ENCODE data around the gene TMEM267. TPM values are rescaled to one million over a fixed set of nuclear protein-coding genes. Genes with fewer than 3 reads are reported as not detected.
"Not testable (repeated sequence)": the region's sequence is repeated elsewhere in the genome, so short reads cannot be mapped to it uniquely, and the experiment has no call there.

TMEM267 gene, protein sequence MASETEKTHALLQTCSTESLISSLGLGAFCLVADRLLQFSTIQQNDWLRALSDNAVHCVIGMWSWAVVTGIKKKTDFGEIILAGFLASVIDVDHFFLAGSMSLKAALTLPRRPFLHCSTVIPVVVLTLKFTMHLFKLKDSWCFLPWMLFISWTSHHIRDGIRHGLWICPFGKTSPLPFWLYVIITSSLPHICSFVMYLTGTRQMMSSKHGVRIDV
- total RNA-seq (2014; rRNA removed) = 13.7 and 21.1 TPM in 2 replicates
- polyA plus RNA-seq (2012) = 9.7 TPM

DNA sequence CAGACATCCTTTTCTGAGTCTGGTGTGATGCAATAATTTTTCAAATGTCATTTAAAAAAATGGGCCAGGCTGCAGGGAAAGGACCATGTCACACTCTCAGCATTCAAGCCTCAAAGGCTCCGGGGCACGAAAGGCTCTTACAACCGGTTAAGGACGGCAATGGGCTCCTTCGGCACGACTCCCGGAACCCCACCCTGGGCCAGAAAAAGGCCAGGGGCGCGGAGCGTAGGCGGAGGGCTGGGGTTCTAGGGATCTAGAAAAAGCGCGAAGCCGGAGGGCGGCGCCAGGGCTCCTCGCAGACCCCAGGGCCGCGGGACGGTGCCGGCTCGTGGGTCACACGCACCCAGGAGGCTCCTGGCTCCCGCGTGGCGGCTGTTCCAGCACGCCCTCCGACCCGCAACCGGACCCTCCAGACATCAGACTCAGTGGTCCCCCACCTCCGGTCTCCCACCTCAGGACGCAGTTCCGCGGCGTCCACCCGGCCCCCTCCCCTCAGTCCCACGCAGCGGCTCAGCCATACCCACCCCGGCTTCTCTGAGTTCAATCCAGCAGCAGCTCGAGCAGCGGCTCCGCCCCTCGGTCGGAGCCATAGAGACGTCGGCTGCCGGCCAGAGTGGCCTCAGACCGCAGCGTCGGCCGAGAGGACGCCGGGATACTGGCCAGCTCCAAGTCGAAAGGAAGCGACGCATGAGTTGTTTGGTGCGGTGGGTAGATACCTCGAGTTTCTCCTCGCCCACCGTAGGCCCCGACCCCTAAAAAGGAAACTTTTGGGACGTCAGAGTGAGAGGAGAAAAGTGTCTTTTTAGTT, at the start of gene TMEM267:
TSS of gene TMEM267 (minus strand) at position 568 of the 808 bp plus-strand sequence. CDS start 29,896 bp downstream, outside the sequence.
- peak; percentile 91 for DNase-seq (ENCODE audit: low read depth)

DNA sequence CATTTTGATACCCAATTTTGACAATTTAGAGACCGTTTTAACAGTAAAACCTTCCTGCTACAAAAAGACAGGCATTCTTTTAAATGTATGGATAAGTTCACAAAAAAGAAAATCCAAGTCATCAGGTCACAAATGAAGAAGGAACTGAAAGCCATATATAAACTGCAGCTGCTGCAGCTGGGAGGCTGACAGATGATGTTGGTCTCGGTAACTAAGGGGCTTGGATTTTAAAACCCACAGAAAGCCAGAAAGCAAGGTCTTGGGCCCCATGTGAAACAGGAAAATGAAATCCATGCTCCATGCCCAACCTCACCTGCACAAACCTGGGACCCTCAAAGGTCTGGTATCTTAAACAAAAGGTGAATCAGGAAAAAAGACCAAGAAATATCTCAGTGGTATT, 47.0 kb upstream of the TMEM267 start:
- DNase-seq (ENCODE audit: low read depth) = no peak

DNA sequence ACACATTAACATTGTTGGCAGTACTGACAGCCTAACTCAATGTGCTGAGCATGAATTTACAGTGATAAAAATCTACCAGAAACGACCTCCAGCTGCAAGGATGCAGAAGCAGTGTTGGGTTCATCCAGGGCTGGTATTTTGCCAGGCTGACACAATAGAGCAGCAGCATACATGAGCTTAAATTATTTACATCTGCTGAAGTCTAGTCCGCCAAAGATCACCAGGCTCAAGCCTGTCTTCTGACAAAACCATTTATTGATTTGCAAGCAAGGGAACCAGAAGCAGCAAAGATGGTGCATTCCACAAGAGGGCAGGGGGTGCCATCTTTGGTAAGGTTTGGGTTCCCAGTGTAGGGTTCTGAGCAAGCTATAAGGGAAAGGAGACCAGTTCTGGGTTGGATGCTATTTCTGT, 40.0 kb upstream of the TMEM267 start:
- no peak for DNase-seq (ENCODE audit: low read depth)

DNA sequence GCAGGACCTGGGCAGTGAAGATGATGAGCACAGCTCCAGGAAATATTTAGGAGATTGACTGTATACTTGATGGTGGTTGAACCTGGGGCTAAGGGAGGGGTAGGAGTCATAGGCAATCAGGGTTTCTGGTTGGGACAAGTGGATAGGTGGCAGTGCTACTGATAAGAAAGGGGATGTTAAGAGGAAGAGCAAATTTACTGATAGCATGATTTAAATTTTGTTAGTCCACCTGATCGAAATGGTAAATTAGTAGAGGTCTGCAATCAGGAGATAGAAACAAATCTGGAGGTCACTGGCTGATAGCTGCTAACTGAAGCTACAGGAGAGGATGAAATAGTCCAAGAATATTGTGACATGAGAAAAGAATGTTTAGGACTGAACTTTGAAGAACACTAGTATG, 37.0 kb upstream of the TMEM267 start:
- DNase-seq (ENCODE audit: low read depth) = no peak

DNA sequence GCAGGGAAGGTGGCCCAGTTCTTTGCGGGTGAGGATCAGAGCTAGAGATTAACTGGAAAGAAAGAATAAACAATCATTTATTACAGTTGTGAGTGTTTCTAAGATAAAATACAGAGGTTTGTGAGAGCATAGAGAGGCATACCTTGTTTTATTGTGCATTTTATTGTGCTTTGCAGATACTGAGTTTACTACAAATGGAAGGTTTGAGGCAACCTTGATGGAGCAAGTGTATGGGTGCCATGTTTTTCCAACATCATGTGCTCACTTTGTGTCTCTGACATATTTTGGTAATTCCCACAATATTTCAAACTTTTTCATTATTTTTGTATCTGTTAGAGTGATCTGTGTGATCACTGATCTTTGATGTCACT, 32.0 kb upstream of the TMEM267 start:
- no peak for DNase-seq (ENCODE audit: low read depth)

GRCh38 chr5:43514816-43515677, 31.4 kb upstream of the TMEM267 start, which contains the start of gene C5orf34:
Gene C5orf34 (minus strand): TSS chr5:43515148. CDS start chr5:43509339, 5,809 bp downstream.
- DNase-seq (ENCODE audit: low read depth) = peak; percentile 95

GRCh38 chr5:43514471-43514815, 30.8 kb upstream of the TMEM267 start:
- peak; percentile 64 for DNase-seq (ENCODE audit: low read depth)

DNA sequence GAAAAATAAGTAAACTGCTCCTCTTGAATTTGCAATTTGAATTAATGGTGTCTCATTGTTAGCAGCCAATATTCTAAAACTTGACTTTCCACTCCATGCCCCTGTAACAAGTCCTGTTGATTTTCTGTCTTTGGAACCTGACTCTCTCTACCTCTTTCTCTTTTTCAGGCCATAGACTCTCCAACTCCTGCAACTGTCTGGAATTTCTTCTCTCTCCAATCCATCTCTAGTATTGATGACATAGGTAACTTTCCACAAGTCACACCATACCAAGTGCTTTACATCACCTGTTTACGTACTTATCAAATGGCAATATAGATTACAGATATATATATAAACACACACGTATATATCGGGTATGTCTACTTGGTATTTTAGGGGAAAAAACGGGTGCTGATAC, 30.4 kb upstream of the TMEM267 start:
- no peak for DNase-seq (ENCODE audit: low read depth)

DNA sequence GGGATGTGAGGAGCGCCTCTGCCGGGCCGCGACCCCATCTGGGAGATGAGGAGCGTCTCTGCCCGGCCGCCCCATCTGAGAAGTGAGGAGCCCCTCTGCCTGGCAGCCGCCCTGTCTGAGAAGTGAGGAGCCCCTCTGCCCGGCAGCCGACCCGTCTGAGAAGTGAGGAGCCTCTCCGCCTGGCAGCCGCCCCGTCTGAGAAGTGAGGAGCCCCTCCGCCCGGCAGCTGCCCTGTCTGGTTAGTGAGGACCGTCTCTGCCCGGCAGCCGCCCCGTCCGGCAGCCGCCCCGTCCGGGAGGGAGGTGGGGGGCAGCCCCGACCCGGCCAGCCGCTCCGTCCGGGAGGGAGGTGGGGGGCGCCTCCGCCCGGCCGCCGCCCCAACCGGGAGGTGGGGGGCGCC, 27.4 kb upstream of the TMEM267 start:
- DNase-seq (ENCODE audit: low read depth) = not testable (repeated sequence)

GRCh38 chr5:43498581-43498980, 14.9 kb upstream of the TMEM267 start:
- DNase-seq (ENCODE audit: low read depth) = no peak

DNA sequence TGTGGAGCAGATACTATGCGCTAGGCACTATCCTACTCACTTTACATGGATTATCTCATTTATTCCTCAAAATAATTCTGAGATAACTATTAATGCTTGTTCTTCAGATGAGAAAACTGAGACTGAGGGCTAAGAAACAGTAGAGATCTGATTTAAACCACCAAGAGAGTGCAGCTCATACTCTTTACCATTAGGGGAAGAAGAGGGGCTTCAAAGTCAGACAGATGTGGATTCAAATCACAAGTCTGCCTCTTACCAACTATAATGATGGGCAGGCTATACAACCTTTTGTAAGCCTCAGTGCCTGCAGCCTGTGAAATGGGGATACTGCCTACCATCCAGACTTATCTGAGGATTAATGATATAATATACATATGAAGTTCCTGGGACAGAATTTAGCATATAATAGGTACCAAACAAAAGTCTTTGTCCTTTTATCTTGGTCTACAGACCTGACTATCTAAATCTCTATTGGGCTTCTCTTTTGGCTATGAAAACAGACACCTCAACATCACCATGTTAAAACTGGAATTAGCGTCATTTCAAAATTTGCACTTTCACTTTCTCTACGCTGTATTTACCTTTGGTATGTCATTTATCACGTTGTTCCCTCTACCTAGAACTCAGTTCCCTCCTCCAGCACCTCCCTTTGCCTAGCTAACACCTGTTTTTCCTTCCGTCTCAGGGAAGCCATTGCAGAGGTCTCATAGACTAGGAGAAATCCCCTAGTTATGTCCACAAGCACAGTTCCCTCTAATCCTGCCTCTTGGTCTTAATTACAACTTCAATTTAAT, 13.8 kb upstream of the TMEM267 start:
- DNase-seq (ENCODE audit: low read depth) = no peak

- no peak for DNase-seq (ENCODE audit: low read depth)
Observed at GRCh38 chr5:43491326-43491725, 7.7 kb upstream of the TMEM267 start.

- DNase-seq (ENCODE audit: low read depth) = no peak
Observed at GRCh38 chr5:43486353-43486752, 2.7 kb upstream of the TMEM267 start.

GRCh38 chr5:43485406-43485805, 1.7 kb upstream of the TMEM267 start:
- no peak for DNase-seq (ENCODE audit: low read depth)

- peak; percentile 82 for DNase-seq (ENCODE audit: low read depth)
Observed at GRCh38 chr5:43484106-43484849, 613 bp upstream of the TMEM267 start.

DNA sequence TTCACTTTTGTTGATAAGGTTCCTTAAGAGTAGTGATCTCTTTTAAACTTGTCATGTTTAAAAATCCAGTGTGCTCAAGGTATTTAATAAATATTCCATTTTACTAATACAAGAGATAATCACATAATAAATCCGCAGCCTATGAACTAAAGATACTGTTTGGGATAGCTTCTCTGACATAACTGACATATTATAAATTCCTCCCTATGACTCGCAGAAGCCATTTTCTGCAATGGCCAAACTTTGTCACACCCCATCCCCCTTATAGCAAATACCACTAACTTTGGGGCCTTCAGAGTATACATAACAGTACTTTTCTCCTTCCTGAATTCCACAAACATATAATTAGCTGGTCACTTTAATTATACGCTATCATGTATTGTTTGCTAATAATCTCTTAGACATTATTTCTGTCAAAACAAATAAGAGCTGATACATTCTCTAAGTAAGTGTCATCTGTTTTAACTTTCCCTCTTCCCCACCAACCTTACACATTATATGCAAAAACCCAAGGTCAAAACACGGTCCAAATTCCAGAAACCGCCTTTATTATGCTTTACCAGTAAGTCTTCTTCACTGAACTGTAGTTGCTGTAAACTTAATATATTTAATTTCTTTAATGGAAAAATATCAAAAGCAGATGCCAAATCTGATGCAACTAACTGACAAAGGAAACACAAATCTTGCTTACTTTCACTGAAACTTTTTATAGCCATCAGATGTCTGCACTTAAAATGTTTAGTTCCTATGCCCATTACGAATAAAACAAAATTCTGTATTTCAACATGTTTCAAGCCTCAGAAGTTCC, 971 bp downstream of the TMEM267 start:
- peak; percentile 22 for DNase-seq (ENCODE audit: low read depth)

GRCh38 chr5:43469671-43470391, 13.8 kb downstream of the TMEM267 start:
- DNase-seq (ENCODE audit: low read depth) = no peak

DNA sequence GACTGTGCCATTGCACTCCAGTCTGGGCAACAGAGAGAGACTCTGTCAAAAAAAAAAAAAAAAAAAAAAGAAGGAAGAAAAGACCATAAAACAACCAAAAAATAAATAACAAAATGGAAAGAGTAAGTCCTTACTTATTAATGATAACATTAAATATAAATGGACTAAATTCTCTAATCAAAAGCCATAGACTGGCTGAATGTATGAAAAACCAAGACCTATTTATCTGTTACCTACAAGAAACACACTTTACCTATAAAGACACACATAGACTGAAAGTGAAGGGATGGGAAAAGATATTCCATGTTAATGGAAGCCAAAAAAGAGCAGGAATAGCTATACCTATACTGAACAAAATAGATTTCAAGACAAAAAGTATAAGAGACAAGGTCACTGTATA, 16.6 kb downstream of the TMEM267 start:
- DNase-seq (ENCODE audit: low read depth) = no peak

- DNase-seq (ENCODE audit: low read depth) = not testable (repeated sequence)
Observed at GRCh38 chr5:43465455-43465854, 18.2 kb downstream of the TMEM267 start.
